Measurements from ENCODE around the gene CHGA.

DNA sequence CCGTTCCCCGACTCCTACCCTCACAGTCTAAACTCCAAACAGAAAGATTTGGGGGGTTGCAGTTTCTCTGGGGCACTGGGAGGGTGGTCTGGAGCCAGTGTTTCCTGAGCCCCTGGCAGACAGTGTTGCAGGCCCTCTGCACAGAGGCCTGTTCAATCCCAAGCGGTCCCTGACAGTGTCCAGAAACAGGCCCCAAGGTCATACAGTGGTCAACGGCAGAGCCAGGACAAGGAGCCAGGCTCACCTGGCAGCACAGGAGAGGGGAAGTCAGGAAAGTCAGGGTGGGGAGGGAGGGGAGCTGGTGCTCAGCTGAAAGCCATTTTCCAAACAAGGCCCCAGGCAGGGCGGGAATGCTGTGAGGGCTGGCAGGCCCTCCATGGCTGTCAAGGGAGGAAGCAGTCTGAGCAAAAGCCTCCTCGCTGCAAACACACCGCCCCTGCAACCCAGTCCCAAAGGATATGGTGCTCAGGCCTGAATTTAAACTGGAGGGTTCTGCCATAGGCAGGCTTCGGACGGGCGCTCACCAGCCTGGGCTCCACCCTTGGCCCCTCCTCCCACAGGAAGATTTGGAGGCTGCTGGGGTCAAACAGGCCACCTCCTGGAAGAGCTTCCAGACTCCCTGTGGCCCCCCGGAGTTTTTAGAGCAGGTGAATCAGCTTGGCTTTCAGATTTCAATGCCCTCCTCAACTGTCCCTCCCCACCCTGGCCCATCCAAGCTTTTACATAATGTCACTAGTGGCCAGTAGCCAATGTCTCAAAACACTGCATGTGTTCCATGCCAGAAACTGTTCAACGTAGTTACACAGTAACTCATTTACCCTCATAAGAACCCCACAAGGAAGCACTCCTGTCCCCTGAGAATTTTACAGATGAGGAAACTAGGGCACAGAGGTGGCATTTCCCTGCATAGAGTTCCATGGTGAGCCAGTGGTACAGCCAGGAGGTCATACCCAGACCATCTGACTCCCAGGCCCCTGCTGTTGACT, 41.5 kb downstream of the CHGA start:
- TF ChIP-seq EP300 (IDR thresholded peaks at IDR 0.05), result no peak
- TF ChIP-seq, protein P1, sequence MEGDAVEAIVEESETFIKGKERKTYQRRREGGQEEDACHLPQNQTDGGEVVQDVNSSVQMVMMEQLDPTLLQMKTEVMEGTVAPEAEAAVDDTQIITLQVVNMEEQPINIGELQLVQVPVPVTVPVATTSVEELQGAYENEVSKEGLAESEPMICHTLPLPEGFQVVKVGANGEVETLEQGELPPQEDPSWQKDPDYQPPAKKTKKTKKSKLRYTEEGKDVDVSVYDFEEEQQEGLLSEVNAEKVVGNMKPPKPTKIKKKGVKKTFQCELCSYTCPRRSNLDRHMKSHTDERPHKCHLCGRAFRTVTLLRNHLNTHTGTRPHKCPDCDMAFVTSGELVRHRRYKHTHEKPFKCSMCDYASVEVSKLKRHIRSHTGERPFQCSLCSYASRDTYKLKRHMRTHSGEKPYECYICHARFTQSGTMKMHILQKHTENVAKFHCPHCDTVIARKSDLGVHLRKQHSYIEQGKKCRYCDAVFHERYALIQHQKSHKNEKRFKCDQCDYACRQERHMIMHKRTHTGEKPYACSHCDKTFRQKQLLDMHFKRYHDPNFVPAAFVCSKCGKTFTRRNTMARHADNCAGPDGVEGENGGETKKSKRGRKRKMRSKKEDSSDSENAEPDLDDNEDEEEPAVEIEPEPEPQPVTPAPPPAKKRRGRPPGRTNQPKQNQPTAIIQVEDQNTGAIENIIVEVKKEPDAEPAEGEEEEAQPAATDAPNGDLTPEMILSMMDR (IDR thresholded peaks at IDR 0.05), result no peak
